Activated effector memory CD4-positive, alpha-beta T cell treated with anti-CD3 and anti-CD28 coated beads, Interleukin-2, amount 50 U/mL, for 16 hours (primary cell): ENCODE results near the gene ANKRD26.
"Not testable (repeated sequence)": the region's sequence is repeated elsewhere in the genome, so short reads cannot be mapped to it uniquely, and the experiment has no call there.

Source experiments
- DNase-seq: peaks from one replicate; pipeline ENCODE4 v3.0.0-alpha.2; 2020

Gene ANKRD26

GRCh38 chr10:27099916-27100812 lies at the start of gene ANKRD26:
Gene ANKRD26, minus strand, starts transcription at chr10:27100494. Its CDS starts 168 bp downstream, at chr10:27100326.
- DNase-seq: peak; percentile 99

- DNase-seq: no peak
These were observed 47.4 kb upstream of the ANKRD26 start for GRCh38 chr10:27147701-27148100.

DNA sequence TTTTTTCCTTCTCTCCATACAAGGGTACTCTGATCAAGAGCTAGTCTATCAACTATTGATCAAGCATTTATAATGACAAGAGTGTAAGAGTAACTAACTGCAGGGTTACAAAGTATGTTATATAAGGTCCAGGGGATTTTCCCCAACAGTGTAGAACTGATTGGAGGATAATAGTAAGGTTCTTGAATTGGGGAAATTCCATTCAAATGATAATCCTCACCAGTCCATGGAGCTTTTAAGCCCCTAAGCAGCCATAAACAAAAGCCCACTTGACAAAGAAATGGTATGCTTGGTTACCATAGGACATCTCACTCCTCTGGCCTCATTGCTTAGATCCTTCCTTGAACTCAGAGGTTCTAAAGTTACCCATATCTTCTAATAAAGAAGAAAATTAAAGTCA lies 45.6 kb upstream of the ANKRD26 start:
- no peak for DNase-seq

- DNase-seq: no peak
These were observed 43.4 kb upstream of the ANKRD26 start for GRCh38 chr10:27143686-27144085.

GRCh38 chr10:27138277-27138676 lies 38.0 kb upstream of the ANKRD26 start:
- no peak for DNase-seq

DNA sequence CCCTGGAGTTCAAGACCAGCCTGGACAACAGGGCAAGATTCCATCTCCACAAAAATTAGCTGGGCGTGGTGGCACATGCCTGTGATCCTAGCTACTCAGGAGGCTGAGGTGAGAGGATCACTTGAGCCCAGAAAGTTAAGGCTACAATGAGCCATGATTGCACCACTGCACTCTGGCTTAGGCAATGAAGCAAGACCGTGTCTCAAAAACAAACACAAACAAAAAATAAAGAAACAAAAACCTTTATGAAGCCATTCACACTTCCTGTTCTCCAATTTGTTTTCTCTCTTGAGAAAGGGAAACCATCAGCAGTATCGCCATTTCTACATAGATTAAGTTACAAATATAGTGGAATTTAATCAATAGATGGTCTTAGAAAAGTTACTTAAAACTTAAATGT lies 34.1 kb upstream of the ANKRD26 start:
- DNase-seq: no peak

DNA sequence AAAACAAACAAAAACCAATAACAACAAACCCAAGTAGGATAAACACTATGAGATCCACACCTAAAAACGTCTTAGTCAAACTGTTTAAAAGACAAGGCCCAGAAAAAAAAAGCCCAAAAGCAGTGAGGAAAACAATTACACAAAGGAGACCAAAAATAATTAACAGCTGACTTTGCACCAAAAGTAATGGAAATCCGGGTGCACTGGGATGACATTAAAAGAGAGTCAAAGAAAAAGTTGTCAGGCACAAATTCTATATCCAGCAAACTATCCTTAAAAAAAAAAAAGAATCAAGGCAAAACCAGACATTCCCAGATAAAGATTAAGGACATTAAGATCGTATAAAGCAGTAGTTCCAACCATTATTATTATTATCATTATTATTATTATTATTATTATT lies 7.9 kb upstream of the ANKRD26 start:
- no peak for DNase-seq

- no peak for DNase-seq
These were observed 4.6 kb upstream of the ANKRD26 start for GRCh38 chr10:27104919-27105318.

DNA sequence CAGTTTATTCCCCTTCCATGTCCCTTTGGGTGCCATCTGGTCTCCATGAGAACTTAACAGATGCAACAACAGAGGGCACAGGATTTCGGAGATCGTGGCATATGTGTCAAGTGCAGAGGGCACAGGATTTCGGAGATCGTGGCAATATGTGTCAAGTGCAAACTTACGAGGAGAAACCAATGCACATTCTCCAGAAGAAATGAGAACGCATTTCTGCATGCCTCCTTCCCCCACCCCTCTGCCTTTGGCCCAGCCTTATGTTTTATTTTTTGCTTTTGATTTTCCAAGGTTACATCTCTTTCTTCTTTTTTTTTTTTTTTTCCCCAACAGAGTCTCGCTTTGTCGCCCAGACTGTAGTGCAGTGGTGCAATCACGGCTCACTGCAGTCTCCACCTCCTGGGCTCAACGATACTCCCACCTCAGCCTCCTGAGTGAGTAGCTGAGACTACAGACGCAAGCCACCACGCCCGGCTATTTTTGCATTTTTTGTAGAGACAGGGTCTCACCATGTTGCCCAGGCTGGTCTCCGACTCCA lies 586 bp upstream of the ANKRD26 start:
- DNase-seq: peak; percentile 72

DNA sequence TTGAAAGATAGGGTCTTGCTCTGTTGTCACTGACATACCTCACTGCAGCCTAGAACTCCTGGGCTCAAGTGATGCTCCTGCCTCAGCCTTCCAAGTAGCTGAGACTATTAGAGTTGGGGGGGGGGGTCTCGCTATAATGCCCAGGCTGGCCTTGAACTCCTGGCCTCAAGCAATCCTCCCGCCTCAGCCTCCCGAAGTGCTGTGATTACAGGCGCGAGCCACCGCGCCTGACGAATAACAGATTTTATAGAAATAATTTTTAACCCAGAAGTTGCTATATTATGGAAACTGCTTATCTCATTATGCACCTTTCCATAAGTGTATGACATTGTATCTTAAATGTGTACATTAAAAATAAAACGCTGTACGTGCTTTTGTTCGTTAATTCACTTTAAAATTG lies 846 bp downstream of the ANKRD26 start:
- DNase-seq: no peak

- DNase-seq: no peak
These were observed 11.9 kb downstream of the ANKRD26 start for GRCh38 chr10:27088119-27089044.

DNA sequence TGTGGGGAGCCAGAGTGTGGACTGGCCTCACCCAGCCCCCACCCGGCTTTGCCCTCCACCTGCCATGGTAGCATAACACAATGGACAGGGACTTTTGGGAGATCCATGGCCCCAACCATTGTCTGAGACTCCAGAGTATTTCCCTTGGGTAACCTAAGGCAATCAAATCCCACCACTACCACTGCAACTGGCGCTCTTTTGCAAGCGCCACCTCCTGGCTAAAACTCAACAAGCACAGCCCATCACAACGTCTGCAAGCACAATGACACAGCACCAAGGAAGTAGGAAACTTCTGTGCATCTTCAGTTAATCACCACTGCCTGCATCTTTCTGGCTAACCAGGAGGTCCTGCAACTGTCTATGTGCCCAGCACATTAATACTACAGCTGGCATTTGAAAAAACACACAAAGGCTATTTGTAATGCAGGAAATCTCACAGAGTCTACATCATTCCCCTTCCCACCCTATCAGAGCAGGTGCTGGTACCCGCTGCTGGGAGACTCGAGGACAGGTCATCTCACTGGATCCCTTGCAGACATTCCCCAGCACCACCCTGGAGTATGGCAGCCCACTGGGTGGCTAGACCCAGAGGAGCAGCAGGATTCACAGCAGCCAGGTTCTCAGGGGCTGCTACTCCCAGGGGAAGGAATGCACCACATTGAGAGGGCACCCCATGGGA lies 27.7 kb downstream of the ANKRD26 start:
- DNase-seq: no peak

- DNase-seq: no peak
These were observed 31.9 kb downstream of the ANKRD26 start for GRCh38 chr10:27068217-27068891.

GRCh38 chr10:27065084-27065483 lies 35.2 kb downstream of the ANKRD26 start:
- DNase-seq: no peak

DNA sequence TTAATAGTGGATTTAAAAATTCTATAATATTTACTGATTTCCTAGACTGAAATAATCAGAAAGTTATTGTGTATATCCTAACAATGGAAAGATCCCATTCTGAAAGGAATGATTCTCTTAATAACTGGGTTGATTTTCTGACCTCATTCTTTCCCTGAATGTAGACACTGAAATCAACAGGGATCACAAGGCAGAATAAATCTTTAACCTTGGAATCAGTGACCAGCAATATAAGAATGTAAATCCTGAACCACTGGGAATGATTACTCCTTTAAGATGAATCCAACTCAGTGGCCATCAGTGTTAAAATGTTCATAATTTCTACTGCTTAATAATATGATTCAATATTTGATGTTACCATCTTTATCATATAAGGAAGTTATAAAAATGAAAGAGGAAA lies 47.6 kb downstream of the ANKRD26 start:
- DNase-seq: no peak

- DNase-seq: not testable (repeated sequence)
These were observed 55.0 kb downstream of the ANKRD26 start for GRCh38 chr10:27045247-27045646.

DNA sequence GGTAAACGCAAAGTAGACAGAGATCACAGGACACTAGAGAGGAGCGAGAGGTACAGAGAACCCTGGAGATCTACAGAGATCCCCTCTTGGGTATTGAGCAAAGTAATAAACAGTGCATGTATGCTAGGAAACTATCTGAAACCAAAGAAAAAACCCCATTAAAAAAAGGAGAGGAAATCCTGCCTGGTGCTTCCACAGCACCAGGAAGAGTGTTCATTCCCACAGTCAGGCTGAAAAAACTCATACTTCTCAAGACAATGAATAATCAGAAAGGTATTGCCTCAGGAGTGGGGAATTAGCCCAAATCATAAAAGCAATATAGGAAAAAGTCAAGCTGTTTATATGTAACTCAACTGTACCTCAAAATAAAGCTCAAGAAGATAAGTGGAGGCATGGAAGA lies 59.1 kb downstream of the ANKRD26 start:
- no peak for DNase-seq

GRCh38 chr10:27038168-27038567 lies 62.1 kb downstream of the ANKRD26 start:
- no peak for DNase-seq

DNA sequence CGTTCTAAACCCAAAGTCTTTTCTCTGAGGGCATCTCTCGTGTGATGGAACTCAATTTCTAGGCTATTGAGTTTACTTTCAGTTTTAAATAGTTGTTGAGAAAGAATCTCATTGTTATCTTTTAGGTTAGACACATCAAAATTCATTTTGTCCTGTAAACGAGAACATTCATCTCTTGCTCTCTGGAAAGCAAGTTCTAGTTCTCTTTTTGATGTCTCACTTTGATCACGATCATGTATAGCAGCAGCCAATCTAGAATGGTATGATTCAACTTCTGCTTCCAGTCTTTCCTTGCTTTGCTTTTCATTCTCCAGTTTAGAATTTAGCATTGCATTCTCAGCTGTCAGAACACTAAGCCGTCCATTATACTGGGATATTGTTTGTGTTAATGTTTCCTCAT lies 65.1 kb downstream of the ANKRD26 start:
- DNase-seq: no peak

- DNase-seq: no peak
These were observed 70.2 kb downstream of the ANKRD26 start for GRCh38 chr10:27030060-27030459.

DNA sequence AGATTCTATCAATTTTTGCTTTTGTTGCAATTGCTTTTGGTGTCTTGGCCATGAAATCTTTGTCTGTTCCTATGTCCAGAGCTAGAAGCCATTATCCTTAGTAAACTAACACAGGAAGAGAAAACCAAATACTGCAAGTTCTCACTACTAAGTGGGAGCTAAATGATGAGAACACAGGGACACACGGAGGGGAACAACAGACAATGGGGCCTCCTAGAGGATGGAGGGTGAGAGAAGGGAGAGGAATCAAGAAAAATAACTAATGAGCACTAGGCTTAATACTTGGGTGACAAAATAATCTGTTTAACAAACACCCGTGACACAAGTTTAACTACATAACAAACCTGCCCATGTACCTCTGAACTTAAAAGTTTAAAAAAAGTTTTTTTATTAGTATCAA lies 78.2 kb downstream of the ANKRD26 start:
- no peak for DNase-seq

- no peak for DNase-seq
These were observed 80.1 kb downstream of the ANKRD26 start for GRCh38 chr10:27020243-27020642.
